GM12892 (cell line): ENCODE data around the gene CACNA2D4.

Source experiments
- DNase-seq: peaks from one replicate; pipeline ENCODE4 v3.0.0; 2011; ENCODE audit not compliant: insufficient read length
- FAIRE-seq: peaks from 2 replicates; lab custom pipeline; 2011; peaks lifted over from hg19 to GRCh38; lab: Jason Lieb, UNC
- POLR2A ChIP-seq: IDR thresholded peaks from 2 replicates; pipeline ENCODE4 v1.6.1; 2011; ENCODE audit warnings: low read depth, low read length, control low read depth
- POLR2AphosphoS5 ChIP-seq: IDR thresholded peaks from 2 replicates; pipeline ENCODE4 v1.6.1; 2011; ENCODE audit warnings: low read depth, low read length, control low read depth
- TAF1 ChIP-seq: IDR thresholded peaks from 2 replicates; pipeline ENCODE4 v1.6.1; 2011; ENCODE audit warnings: low read depth, mild to moderate bottlenecking, control low read depth, low read length, borderline replicate concordance

The CACNA2D4 gene

GRCh38 chr12:1829306-1829900 is 89.0 kb downstream of the CACNA2D4 start:
- no peak for FAIRE-seq

GRCh38 chr12:1828856-1829255 is 89.6 kb downstream of the CACNA2D4 start:
- no peak for DNase-seq
- TF ChIP-seq TAF1, result no peak
- TF ChIP-seq POLR2AphosphoS5, result no peak
- no peak for TF ChIP-seq POLR2A
- FAIRE-seq, result no peak

More at GRCh38 chr12:1829306-1829900, 89.0 kb downstream of the CACNA2D4 start:
- no peak for DNase-seq
- TF ChIP-seq TAF1 (no peak), POLR2AphosphoS5 (no peak), POLR2A (no peak)

- FAIRE-seq (no peak), DNase-seq (no peak)
- no peak for TF ChIP-seq POLR2A
- TF ChIP-seq POLR2AphosphoS5, result no peak
- no peak for TF ChIP-seq TAF1
These were observed 90.3 kb downstream of the CACNA2D4 start for GRCh38 chr12:1827826-1828805.

GRCh38 chr12:1826867-1827705 is 91.4 kb downstream of the CACNA2D4 start:
- DNase-seq (no peak), FAIRE-seq (no peak)
- TF ChIP-seq POLR2A (no peak), TAF1 (no peak), POLR2AphosphoS5 (no peak)

GRCh38 chr12:1826401-1826800 is 92.1 kb downstream of the CACNA2D4 start:
- DNase-seq (no peak), FAIRE-seq (no peak)
- no peak for TF ChIP-seq POLR2AphosphoS5
- no peak for TF ChIP-seq POLR2A
- TF ChIP-seq TAF1, result no peak

- FAIRE-seq (no peak), DNase-seq (no peak)
- TF ChIP-seq TAF1 (no peak), POLR2A (no peak), POLR2AphosphoS5 (no peak)
These were observed 92.9 kb downstream of the CACNA2D4 start for GRCh38 chr12:1825382-1826102.

GRCh38 chr12:1823237-1823636 is 95.2 kb downstream of the CACNA2D4 start:
- no peak for FAIRE-seq
- no peak for DNase-seq
- no peak for TF ChIP-seq POLR2A
- no peak for TF ChIP-seq POLR2AphosphoS5
- TF ChIP-seq TAF1, result no peak

- DNase-seq (no peak), FAIRE-seq (no peak)
- TF ChIP-seq TAF1, result no peak
- no peak for TF ChIP-seq POLR2AphosphoS5
- no peak for TF ChIP-seq POLR2A
These were observed 95.8 kb downstream of the CACNA2D4 start for GRCh38 chr12:1822699-1823098.

- FAIRE-seq, result no peak
- TF ChIP-seq POLR2A (no peak), POLR2AphosphoS5 (no peak), TAF1 (no peak)
- no peak for DNase-seq
These were observed 96.6 kb downstream of the CACNA2D4 start for GRCh38 chr12:1821805-1822204.

- DNase-seq (no peak), FAIRE-seq (no peak)
- TF ChIP-seq POLR2AphosphoS5, result no peak
- TF ChIP-seq POLR2A, result no peak
- TF ChIP-seq TAF1, result no peak
These were observed 97.6 kb downstream of the CACNA2D4 start for GRCh38 chr12:1820896-1821291.

GRCh38 chr12:1820191-1820895 is 98.1 kb downstream of the CACNA2D4 start, which contains the start of gene LRTM2:
Gene LRTM2, plus strand, starts transcription at chr12:1820565. Its CDS starts 7,584 bp downstream, at chr12:1828149.
- TF ChIP-seq TAF1, result no peak
- no peak for TF ChIP-seq POLR2A
- no peak for TF ChIP-seq POLR2AphosphoS5
- DNase-seq, result no peak

More at GRCh38 chr12:1820191-1820895, 98.1 kb downstream of the CACNA2D4 start, which contains the start of gene LRTM2:
- FAIRE-seq, result no peak
